T-cell (primary cell): ENCODE results near the gene CRTC2. TPM values are rescaled to one million over a fixed set of nuclear protein-coding genes. Genes with fewer than 3 reads are reported as not detected.
"Not testable (repeated sequence)": the region's sequence is repeated elsewhere in the genome, so short reads cannot be mapped to it uniquely, and the experiment has no call there.

Experiments used
- ATAC-seq, 4 experiments: fragments of 200-7000 bp in 3 of 4; fragments of 150-1000 bp in 1 of 4; cut with Tn5 transposase; replicated peaks in 1 of 4; 1 replicate in 3 of 4; 2 replicates in 1 of 4; pipeline ENCODE4 v1.10.0; 2021; ENCODE audit warnings: moderate library complexity in 3 of 4, mild to moderate bottlenecking in 2 of 4, moderate number of reproducible peaks in 1 of 4
- CTCF ChIA-PET, 2 donors: fragments of 300-600 bp; sonication (Branson Sonifier 250); formaldehyde crosslinking; loops; one replicate each; lab custom pipeline; 2022; ENCODE audit warnings: antibody characterized with exemption in 2 of 2; lab: Charles Lee
- POLR2A ChIA-PET, 2 donors: fragments of 300-600 bp; sonication (Branson Sonifier 250); formaldehyde crosslinking; loops; one replicate each; lab custom pipeline; 2022; ENCODE audit warnings: antibody characterized with exemption in 2 of 2; lab: Charles Lee
- DNase-seq, 35 experiments: peaks; one replicate each; pipeline versions ENCODE4 v3.0.0 to v3.0.0-alpha.2; 2013 to 2023
- H3K27ac ChIP-seq: one replicate; pipeline ENCODE4 v1.5.1; 2013; ENCODE audit warnings: low read length
- H3K27me3 ChIP-seq, 2 experiments: replicated peaks in 1 of 2; 1 replicate in 1 of 2; 2 replicates in 1 of 2; pipeline versions ENCODE4 v1.6.1 to v1.7.0; 2013; ENCODE audit warnings: low read length in 1 of 2, mixed read lengths in 1 of 2; ENCODE audit not compliant: control insufficient read depth in 2 of 2, insufficient read depth in 2 of 2; ENCODE audit errors: extremely low read depth in 1 of 2
- H3K36me3 ChIP-seq, 2 donors: 1 replicate in 1 of 2; 2 replicates in 1 of 2; pipeline versions ENCODE4 v1.6.1 to v1.7.0; 2013; ENCODE audit warnings: low read length in 1 of 2; ENCODE audit not compliant: control insufficient read depth in 2 of 2, insufficient read depth in 1 of 2; ENCODE audit errors: extremely low read depth in 1 of 2
- H3K4me1 ChIP-seq, 2 experiments: 1 replicate in 1 of 2; 2 replicates in 1 of 2; pipeline versions ENCODE4 v1.6.1 to v1.7.0; 2013; ENCODE audit warnings: low read length in 2 of 2, mixed read lengths in 1 of 2; ENCODE audit not compliant: insufficient read depth in 2 of 2, control insufficient read depth in 1 of 2; ENCODE audit errors: extremely low read depth in 1 of 2
- H3K4me3 ChIP-seq, 2 donors: 1 replicate in 1 of 2; 2 replicates in 1 of 2; pipeline versions ENCODE4 v1.5.1 to v1.7.0; 2013; ENCODE audit warnings: mild to moderate bottlenecking in 2 of 2, low read length in 1 of 2, moderate library complexity in 1 of 2; ENCODE audit not compliant: control insufficient read depth in 1 of 2; ENCODE audit errors: extremely low read depth in 1 of 2
- H3K9me3 ChIP-seq: 2 replicates; pipeline ENCODE4 v1.7.0; 2013
- H3K27ac Mint-ChIP-seq, 2 donors: one replicate each; pipeline ENCODE4 v1.8.0; 2020 to 2021; ENCODE audit warnings: mild to moderate bottlenecking in 2 of 2, mixed read lengths in 2 of 2
- H3K27me3 Mint-ChIP-seq, 2 donors: one replicate each; pipeline ENCODE4 v1.8.0; 2021 to 2022; ENCODE audit warnings: mixed read lengths in 2 of 2
- H3K36me3 Mint-ChIP-seq: one replicate; pipeline ENCODE4 v1.8.0; 2021; ENCODE audit warnings: mixed read lengths
- H3K4me1 Mint-ChIP-seq, 3 donors: one replicate each; pipeline ENCODE4 v1.8.0; 2020 to 2022; ENCODE audit warnings: mixed read lengths in 3 of 3, mild to moderate bottlenecking in 1 of 3
- H3K4me3 Mint-ChIP-seq, 3 donors: one replicate each; pipeline ENCODE4 v1.8.0; 2020 to 2022; ENCODE audit warnings: mild to moderate bottlenecking in 3 of 3, mixed read lengths in 3 of 3, moderate library complexity in 3 of 3
- H3K9me3 Mint-ChIP-seq, 3 donors: one replicate each; pipeline ENCODE4 v1.8.0; 2020 to 2022; ENCODE audit warnings: mixed read lengths in 3 of 3
- WGBS: methylation state at CpG from one replicate; pipeline ENCODE4 v1.1.5; 2013; ENCODE audit warnings: missing lambda C conversion rate; ENCODE audit not compliant: insufficient coverage; 5-methylcytosine and 5-hydroxymethylcytosine counted together
- total RNA-seq, 35 experiments: library from RNA in 6 of 35; stranded (reverse) in 6 of 35; fragments of 120-200 nt in 1 of 35; gene quantifications; one replicate each; pipeline versions ENCODE4 v1.2.1 to v1.2.4 and lab custom pipeline; 2013 to 2026

Gene CRTC2
- total RNA-seq, 5 donors from 2014 or later (not counting 1 experiment from before 2014, with no cell fraction given), result 108 to 153 (median 122) TPM

DNA sequence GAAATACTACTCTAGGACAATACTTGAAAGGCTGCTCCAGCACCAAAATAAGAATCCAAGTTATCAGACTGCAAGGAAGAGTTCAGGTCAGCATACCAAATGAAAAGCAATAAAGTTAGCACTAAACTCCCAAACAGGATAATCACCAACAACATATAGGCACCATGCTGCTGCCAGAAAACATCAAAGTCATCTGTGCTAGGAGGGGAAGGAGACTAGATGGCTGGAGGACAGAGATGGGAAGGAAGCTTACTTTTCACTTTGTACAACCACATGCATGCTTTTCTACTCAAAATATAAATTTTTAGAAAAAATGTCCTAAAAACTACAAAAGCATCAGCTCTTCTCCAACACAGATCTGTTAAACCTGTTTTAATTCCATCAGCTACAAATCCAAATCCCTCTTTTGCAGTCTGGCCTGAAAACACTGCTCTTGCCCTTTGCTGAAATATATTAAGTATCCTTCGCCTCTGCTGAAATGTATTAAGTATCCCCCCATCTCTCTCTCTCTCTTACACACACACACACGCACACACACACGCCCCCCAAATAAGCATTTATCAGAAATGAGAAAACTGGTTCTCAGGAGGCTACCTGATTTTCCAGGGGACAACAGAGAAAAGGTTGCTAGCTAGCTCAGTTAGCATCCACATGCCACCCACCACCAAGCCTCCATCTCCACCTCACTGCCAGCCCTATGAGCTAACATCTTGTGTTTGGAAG lies 37.2 kb downstream of the CRTC2 start:
- DNase-seq, result no peak
- ChIA-PET CTCF (interaction anchor here (0.5 to 2.9 kb wide), 9 partner anchors 22 to 412 kb away, joined by 3 to 10 read pairs (median 3); partner anchors contain the start of genes DENND4B (in 1 of the 2) and RAB13 (in 1 of the 2)), POLR2A (interaction anchor here (0.5 to 0.9 kb wide), 5 partner anchors 22 to 286 kb away, joined by 3 to 14 read pairs (median 3); no protein-coding TSS in a partner anchor)
- Mint-ChIP-seq H3K27ac (peak overlapping the region; percentile 73 to 77), H3K4me1 (peaks cover 44 to 63% (median 60%) of the 10 kb centered on the region in 3 donors), H3K27me3 (peaks cover 0 to 1% of the 10 kb centered on the region in 2 donors), H3K36me3 (peaks cover 10% of the 10 kb centered on the region), H3K9me3 (no peaks in the 10 kb centered on the region), H3K4me3 (peak overlapping the region; percentile 90 to 96 (median 91))
- ATAC-seq, result no peak
- peaks cover 0 to 11% of the 10 kb centered on the region in 2 donors for H3K36me3 ChIP-seq
- 10% methylated on average over 2 of the region's 3 CpGs for WGBS
- peak overlapping the region; percentile 46 for H3K27ac ChIP-seq
- peak overlapping the region; percentile 69 to 75 for H3K4me3 ChIP-seq
- no peaks in the 10 kb centered on the region for H3K27me3 ChIP-seq
- no peaks in the 10 kb centered on the region for H3K9me3 ChIP-seq
- H3K4me1 ChIP-seq, result peaks cover 35 to 42% of the 10 kb centered on the region in 2 experiments

DNA sequence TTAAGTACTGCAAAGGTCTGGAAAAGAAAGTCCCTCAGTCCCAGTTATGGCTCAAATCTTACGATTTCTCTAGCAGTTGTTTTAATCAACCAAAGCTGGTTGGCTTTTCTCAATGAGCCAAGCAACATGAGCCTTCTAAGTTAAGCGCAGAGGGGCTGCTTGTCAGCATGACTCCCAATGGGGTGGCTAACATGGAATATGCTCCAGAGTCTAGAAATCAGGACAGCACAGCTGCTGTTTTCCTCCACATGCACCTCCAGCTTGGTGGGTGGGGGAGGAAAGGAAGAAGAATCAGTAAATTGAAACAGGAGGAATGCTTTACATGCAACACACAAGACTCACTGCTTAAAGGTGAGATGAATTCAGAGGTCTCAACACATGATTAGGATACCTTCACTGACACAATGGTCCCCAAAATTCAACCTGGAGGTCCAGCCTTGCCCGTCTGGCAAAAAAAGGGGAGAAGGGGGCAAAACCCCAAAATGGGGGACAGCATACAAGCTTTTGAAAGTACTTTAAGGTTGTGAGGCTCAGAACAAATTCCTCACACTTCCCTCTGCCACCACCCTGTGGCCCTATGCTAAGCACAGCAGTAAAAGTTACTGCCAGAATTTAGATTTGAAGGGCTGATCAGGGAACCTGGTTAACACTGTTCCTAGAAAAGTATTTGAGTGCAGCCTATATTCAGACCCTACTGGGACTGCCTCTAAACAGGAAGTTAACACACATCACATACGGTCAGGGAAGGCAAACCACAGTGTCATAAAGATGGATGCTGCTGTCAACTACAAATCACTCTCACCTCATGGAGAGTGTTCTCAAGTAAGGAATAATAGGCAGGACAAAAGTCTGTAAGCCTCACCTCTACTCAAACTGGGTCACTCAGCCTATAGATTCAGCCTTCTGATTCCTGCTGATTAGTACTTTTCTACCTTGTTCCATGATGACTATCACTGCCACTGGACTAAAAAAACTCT lies 38.2 kb downstream of the CRTC2 start:
- Histone ChIP-seq H3K36me3 (peaks cover 0 to 14% of the 10 kb centered on the region in 2 donors), H3K27ac (peak overlapping the region; percentile 46), H3K9me3 (no peaks in the 10 kb centered on the region), H3K27me3 (no peaks in the 10 kb centered on the region), H3K4me3 (peak overlapping the region in 1 of 2 donors; percentile 35), H3K4me1 (peaks cover 36 to 47% of the 10 kb centered on the region in 2 experiments)
- H3K36me3 Mint-ChIP-seq, result peaks cover 11% of the 10 kb centered on the region
- peak in 9 of 35 experiments; percentile 8 to 59 (median 18) for DNase-seq
- H3K4me3 Mint-ChIP-seq, result peak overlapping the region; percentile 90 to 96 (median 91)
- ChIA-PET POLR2A (interaction anchor here (0.5 to 0.9 kb wide), 4 partner anchors 23 to 93 kb away, joined by 3 to 14 read pairs (median 7); no protein-coding TSS in a partner anchor), CTCF (interaction anchor here in 1 of 2 donors (0.6 to 2.9 kb wide), 6 partner anchors 10 to 189 kb away, joined by 3 to 10 read pairs (median 5); partner anchors contain the start of gene RAB13)
- peak overlapping the region; percentile 73 to 77 for H3K27ac Mint-ChIP-seq
- peaks cover 0 to 1% of the 10 kb centered on the region in 2 donors for H3K27me3 Mint-ChIP-seq
- no CpG with 5 or more reads among the region's 4 CpGs for WGBS
- H3K4me1 Mint-ChIP-seq, result peaks cover 52 to 70% (median 69%) of the 10 kb centered on the region in 3 donors
- no peaks in the 10 kb centered on the region for H3K9me3 Mint-ChIP-seq
- ATAC-seq, result no peak

DNA sequence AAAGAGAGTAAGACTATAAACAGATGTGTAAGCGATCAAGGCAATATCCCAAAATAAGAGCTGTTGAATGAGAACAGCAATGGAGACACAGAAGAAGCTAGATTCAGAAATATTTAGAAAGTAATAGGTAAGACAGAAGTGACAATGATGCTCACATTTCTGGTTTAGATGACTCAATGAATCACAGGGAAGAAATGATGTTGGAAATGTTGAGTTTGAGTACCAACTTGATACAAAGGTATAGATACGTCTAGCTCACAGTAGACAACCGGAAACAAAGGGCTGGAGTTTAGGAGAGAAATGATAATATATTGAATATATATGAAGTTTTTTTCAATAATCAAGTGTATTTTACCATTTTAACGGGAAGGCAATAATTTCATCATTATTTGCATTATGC lies 42.1 kb downstream of the CRTC2 start:
- WGBS, result 100% methylated on average over 1 of the region's 4 CpGs
- Histone ChIP-seq H3K9me3 (no peaks in the 10 kb centered on the region), H3K4me1 (peaks cover 35 to 47% of the 10 kb centered on the region in 2 experiments), H3K27me3 (no peaks in the 10 kb centered on the region), H3K4me3 (no peak overlapping the region), H3K27ac (no peak overlapping the region), H3K36me3 (peaks cover 5 to 27% of the 10 kb centered on the region in 2 donors)
- H3K36me3 Mint-ChIP-seq, result peaks cover 22% of the 10 kb centered on the region
- peaks cover 64 to 73% (median 69%) of the 10 kb centered on the region in 3 donors for H3K4me1 Mint-ChIP-seq
- H3K27ac Mint-ChIP-seq, result no peak overlapping the region
- ChIA-PET POLR2A (no interaction called here), CTCF (interaction anchor here in 1 of 2 donors (0.5 kb wide), 1 partner anchor 510 kb away, joined by 3 read pairs; no protein-coding TSS in a partner anchor)
- no peak for ATAC-seq
- H3K4me3 Mint-ChIP-seq, result no peak overlapping the region
- H3K9me3 Mint-ChIP-seq, result no peaks in the 10 kb centered on the region
- DNase-seq, result no peak
- no peaks in the 10 kb centered on the region for H3K27me3 Mint-ChIP-seq

DNA sequence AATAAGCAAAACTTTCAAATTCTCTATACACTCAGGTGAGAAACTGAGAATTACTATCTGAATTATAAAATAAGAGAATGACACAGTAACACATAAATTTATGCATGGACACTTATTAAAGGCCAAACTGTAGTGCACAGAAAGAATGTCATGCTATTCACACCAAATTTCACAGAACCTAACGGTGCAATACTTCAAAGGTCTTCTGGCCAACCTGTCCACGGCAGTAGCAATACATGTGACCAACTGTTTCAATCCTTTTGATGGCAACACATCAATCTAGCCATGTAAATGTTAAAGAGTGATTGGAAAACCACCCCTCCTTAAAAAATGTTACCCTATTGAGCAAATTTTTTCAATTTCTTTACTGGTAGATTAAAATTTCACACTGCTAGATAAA lies 46.1 kb downstream of the CRTC2 start:
- Mint-ChIP-seq H3K27ac (no peak overlapping the region), H3K4me1 (peaks cover 39 to 49% (median 47%) of the 10 kb centered on the region in 3 donors), H3K36me3 (peaks cover 26% of the 10 kb centered on the region), H3K9me3 (no peaks in the 10 kb centered on the region), H3K4me3 (peak overlapping the region in 2 of 3 donors; percentile 15 to 40), H3K27me3 (no peaks in the 10 kb centered on the region)
- Histone ChIP-seq H3K9me3 (no peaks in the 10 kb centered on the region), H3K27me3 (no peaks in the 10 kb centered on the region), H3K4me1 (peaks cover 5 to 33% of the 10 kb centered on the region in 2 experiments), H3K4me3 (no peak overlapping the region), H3K36me3 (peaks cover 5 to 20% of the 10 kb centered on the region in 2 donors), H3K27ac (no peak overlapping the region)
- no peak for DNase-seq
- ChIA-PET CTCF (no interaction called here), POLR2A (no interaction called here)
- no CpG with 5 or more reads among the region's 2 CpGs for WGBS
- no peak for ATAC-seq

DNA sequence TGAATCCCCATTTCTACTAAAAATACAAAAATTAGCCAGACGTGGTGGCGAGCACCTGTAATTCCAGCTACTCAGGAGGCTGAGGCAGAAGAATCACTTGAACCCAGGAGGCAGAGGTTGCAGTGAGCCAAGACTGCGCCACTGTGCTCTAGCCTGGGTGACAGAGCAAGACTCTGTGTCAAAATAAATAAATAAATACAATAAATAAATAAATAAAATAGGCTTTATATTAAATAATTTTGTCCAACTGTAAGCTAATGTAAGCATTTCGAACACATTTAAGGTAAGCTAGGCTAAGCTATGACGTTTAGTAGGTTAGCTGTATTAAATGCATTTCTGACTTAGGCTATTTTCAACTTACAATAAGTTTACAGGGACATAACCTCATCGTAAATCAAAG lies 47.9 kb downstream of the CRTC2 start:
- DNase-seq, H3K27me3 ChIP-seq, H3K9me3 ChIP-seq, H3K4me3 Mint-ChIP-seq, ATAC-seq, H3K27me3 Mint-ChIP-seq, H3K27ac Mint-ChIP-seq, CTCF ChIA-PET, H3K27ac ChIP-seq, H3K4me3 ChIP-seq, H3K9me3 Mint-ChIP-seq: not testable (repeated sequence)
- POLR2A ChIA-PET, result interaction anchor here (0.5 to 1.1 kb wide), 3 partner anchors 9 to 506 kb away, joined by 3 to 4 read pairs (median 3); no protein-coding TSS in a partner anchor
- Mint-ChIP-seq H3K4me1 (peaks cover 42 to 56% (median 51%) of the 10 kb centered on the region in 3 donors), H3K36me3 (peaks cover 33% of the 10 kb centered on the region)
- peaks cover 2 to 32% of the 10 kb centered on the region in 2 experiments for H3K4me1 ChIP-seq
- no CpG with 5 or more reads among the region's 6 CpGs for WGBS
- H3K36me3 ChIP-seq, result peaks cover 5 to 22% of the 10 kb centered on the region in 2 donors
